DMS79 treated with DMSO at 0.1 percent for 48 hours (cell line): ENCODE measurements around the gene LRRC4C.
"Not testable (repeated sequence)": the region's sequence is repeated elsewhere in the genome, so short reads cannot be mapped to it uniquely, and the experiment has no call there.

Experiments
- DNase-seq: peaks from one replicate; lab custom pipeline; 2025; lab: John Stamatoyannopoulos, UW

The LRRC4C gene

DNA sequence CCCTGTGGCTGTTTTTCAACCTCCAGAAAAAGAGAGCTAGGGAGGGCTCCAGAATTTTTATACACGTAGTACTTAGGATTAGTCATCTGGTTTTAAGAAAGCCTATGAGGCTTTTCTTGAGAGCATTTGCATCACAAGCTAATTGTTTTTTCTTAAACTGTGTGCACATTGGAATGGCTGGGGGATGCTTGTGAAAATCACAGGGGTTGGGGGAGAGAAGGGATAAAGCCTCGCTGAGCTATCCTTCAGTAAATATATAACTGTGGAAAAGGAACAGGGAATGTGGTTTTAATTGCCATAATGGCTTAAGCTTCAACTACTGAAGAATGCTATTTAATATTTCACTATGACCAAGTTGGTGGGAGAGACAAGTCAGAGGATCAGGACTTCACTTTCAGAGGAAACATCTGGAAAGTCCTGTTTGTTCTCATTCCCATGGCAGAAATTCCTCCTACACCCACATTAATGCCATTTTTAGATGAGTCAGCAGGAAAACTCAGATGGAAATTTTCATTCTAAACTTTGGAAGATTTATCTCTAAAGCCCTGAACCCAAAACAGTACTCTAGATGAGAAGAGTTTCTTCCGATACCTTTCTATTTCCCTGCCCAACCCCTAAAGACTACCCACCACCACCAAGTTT is 591.3 kb downstream of the LRRC4C start:
- DNase-seq = no peak

- not testable (repeated sequence) for DNase-seq
Measured at GRCh38 chr11:40857754-40858153, 601.7 kb downstream of the LRRC4C start.

- no peak for DNase-seq
Measured at GRCh38 chr11:40842750-40843339, 616.6 kb downstream of the LRRC4C start.

DNA sequence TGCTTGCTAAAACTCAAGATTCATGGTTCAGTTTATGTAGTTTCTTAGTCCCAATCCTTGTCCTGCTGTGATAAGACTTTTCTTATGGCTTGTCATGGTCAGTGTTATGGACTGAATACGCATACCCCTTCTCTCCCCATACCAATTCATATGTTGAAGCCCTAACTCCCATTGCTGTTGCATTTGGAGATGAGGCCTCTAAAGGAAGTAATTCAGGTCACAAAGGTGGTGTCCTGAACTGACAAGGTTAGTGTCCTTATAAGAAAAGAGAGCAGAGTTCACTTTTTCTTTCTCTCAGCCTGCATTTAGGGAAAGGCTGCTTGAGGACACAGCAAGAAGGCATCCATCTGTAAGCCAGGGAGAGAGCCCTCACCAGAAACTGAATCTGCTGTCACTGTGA is 618.2 kb downstream of the LRRC4C start:
- DNase-seq = no peak

DNA sequence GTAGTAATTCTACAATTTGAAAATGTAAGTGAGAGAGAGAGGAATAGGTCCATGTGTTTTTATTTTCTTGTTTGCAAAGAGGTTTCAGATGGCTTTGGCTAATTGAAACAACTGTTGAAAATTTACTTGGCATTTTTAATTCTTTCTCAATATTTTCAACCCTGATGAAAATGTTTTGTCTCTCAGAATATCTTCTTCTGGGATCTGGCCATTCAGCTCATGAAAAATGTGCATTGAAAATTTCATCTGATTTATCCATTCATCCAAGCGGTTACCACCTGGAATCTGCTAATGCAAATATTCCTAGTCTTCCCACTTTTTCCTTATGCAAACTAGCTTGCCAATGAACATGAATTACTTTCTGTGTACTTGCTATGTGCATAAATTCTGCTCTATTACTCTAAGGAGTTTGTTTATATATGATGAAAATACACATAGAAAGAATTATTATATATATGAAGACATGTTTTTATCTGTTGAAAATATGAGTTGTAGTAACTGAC is 621.2 kb downstream of the LRRC4C start:
- DNase-seq = no peak

GRCh38 chr11:40827116-40827515 is 632.3 kb downstream of the LRRC4C start:
- DNase-seq = no peak

GRCh38 chr11:40826601-40827000 is 632.9 kb downstream of the LRRC4C start:
- no peak for DNase-seq

- no peak for DNase-seq
Measured at GRCh38 chr11:40825201-40825834, 634.1 kb downstream of the LRRC4C start.

DNA sequence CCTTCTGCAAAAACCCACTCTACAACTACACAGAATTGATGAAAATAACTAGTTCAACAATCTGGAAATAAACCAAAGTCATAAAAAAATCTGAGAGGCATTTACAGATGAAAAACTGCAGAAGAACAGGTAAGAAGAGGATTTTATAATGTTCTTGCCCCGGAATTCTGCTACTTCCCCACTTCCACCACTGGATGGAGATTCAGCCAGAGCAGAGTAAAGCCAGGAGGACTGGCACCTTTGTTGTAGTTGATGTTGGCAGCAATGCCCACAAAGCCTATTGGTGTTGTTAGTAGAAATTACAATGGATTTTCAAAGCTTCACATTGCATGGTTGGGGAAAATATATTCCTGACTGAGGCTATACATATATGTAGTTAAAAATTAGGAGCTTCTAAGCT is 640.2 kb downstream of the LRRC4C start:
- no peak for DNase-seq

DNA sequence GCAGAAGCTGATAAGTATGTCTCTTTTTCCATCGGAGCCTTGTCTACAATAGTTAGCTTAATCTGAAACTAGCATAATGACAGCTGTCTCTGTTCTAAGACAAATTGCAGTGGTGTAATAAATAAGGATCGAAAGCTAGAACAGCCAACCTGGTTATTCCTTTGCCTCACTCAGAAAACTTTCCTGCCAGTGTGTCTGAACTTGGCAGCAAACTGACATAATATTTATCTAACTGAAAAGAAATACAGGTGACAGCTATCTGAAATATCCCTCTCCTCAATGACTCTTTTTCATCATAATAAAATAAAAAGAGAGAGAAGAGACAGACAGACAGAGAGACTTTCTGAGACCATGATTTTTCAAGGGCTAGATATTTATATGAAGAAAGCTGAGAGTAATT is 642.5 kb downstream of the LRRC4C start:
- no peak for DNase-seq

GRCh38 chr11:40797981-40798380 is 661.5 kb downstream of the LRRC4C start:
- no peak for DNase-seq

- no peak for DNase-seq
Measured at GRCh38 chr11:40787224-40787623, 672.2 kb downstream of the LRRC4C start.

DNA sequence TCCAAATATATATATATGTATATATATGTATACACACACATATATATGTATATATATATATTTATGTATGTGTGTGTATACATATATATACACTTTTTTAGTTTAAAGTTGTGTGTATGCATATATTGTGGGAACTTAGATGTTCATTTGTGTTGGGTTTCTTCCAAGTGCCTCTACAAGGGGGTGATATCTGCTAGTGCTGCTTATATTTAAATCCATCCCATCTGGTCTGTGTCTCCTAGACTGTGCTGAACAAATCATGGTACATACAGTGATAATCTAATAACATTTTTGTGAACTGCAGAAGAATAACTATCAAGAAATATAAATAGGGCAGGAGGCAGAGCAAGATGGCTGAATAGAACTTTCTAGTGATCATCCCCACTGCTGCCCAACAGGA is 696.4 kb downstream of the LRRC4C start:
- no peak for DNase-seq

GRCh38 chr11:40759341-40759740 is 700.1 kb downstream of the LRRC4C start:
- DNase-seq = no peak

GRCh38 chr11:40754297-40754696 is 705.2 kb downstream of the LRRC4C start:
- no peak for DNase-seq

- DNase-seq = no peak
Measured at GRCh38 chr11:40746282-40746681, 713.2 kb downstream of the LRRC4C start.

GRCh38 chr11:40732132-40732531 is 727.3 kb downstream of the LRRC4C start:
- no peak for DNase-seq

DNA sequence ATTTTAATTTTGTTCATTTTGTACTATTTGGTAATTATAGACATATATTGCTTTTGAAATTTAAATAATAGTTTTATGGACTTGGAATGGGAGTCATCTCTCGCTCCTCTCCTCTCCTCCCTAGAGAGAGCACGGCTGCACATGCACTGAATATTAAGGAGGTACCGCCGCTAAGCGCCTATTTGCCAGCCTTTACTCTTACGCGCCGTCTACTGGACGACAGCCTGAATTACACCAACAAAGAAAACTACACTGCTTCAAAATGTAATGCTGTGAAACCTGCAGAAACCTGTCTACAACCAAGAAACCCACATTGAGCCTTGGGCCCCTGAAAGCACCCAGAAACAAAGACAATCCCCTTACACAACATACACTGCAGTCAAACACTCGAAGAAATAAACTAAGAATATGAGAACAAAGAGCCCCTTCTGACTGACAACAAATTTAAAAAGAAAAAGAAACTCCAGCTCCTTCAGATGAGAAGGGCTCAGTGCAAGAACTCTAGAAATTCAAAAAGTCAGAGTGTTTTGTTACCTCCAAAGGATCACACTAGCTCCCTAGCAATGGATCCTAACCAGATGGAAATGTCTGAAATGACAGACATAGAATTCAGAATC is 737.2 kb downstream of the LRRC4C start:
- no peak for DNase-seq

- no peak for DNase-seq
Measured at GRCh38 chr11:40716344-40717130, 742.9 kb downstream of the LRRC4C start.

DNA sequence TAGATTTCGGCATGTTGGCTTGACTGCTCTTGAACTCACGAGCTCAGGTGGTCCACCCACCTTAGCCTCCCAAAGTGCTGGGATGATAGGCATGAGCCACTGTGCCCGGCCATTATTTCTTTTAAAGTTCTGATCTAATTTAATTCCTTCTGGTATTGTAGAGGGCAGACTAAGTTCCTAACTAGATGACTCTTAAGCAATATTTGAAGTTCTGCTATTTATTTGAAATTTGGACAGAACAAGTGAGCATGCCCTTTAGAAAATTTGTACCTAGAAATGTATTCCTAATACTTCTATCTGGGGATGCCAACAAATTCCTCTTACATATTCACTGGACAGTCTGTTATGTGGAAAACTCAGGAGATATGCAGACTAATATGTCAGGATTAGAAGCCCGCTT is 746.4 kb downstream of the LRRC4C start:
- DNase-seq = no peak

DNA sequence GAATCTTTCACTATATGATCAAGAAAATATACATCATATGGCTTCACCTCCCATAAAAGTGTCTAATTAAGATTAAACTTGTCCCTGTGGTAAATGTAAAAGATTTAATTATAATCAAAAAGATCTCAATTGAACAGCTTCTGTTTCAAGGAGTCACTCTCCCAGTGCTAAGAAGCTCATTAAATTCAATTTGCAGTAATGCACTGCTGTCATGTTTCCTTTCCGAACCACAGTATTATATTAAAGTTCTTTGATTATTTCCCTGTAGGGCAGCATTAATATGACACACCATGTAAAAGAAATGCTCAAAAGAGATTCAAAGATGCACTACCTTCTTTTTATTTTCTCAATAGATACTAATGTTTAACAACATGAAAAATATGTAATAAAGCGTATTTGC is 758.4 kb downstream of the LRRC4C start:
- no peak for DNase-seq

- no peak for DNase-seq
Measured at GRCh38 chr11:40689823-40690222, 769.6 kb downstream of the LRRC4C start.
